ENCODE data around the gene ERFE.

GRCh38 chr2:238157506-238158017, 1.2 kb upstream of the ERFE start:
- TF ChIP-seq CTCF (IDR thresholded peaks at IDR 0.05) (no peak), EP300 (IDR thresholded peaks at IDR 0.05) (no peak), POLR2A (IDR thresholded peaks at IDR 0.05; ENCODE audit: low read depth) (no peak), POLR2AphosphoS5 (IDR thresholded peaks at IDR 0.05) (no peak)

All from esophagus muscularis mucosa (tissue), 4 donors.